Parathyroid adenoma (tissue), 2 donors: ENCODE measurements around the gene NDUFAF7.
A peak's percentile ranks its signal among the peaks of the same experiment; 100 is the strongest.
"Not testable (repeated sequence)": the region's sequence is repeated elsewhere in the genome, so short reads cannot be mapped to it uniquely, and the experiment has no call there.

Experiments
- H2AFZ ChIP-seq: fragments of 300-600 bp; sonication (generic); one replicate; pipeline ENCODE4 v1.7.0; 2017; ENCODE audit warnings: antibody characterized with exemption, mild to moderate bottlenecking
- H3K27ac ChIP-seq: fragments of 300-600 bp; sonication (generic); one replicate; pipeline ENCODE4 v1.7.0; 2017
- H3K27me3 ChIP-seq: fragments of 300-600 bp; sonication (generic); one replicate; pipeline ENCODE4 v1.7.0; 2017; ENCODE audit warnings: low read length; ENCODE audit not compliant: control insufficient read depth, insufficient read depth
- H3K36me3 ChIP-seq: fragments of 300-600 bp; sonication (generic); one replicate; pipeline ENCODE4 v1.7.0; 2017; ENCODE audit warnings: low read length; ENCODE audit not compliant: control insufficient read depth, insufficient read depth
- H3K4me1 ChIP-seq: fragments of 300-600 bp; sonication (generic); one replicate; pipeline ENCODE4 v1.7.0; 2017; ENCODE audit warnings: control low read depth
- H3K4me2 ChIP-seq: fragments of 300-600 bp; sonication (generic); one replicate; pipeline ENCODE4 v1.7.0; 2017; ENCODE audit warnings: low read length
- H3K4me3 ChIP-seq: fragments of 300-600 bp; sonication (generic); one replicate; pipeline ENCODE4 v1.7.0; 2017; ENCODE audit warnings: low read depth, low read length
- H3K79me2 ChIP-seq: fragments of 300-600 bp; sonication (generic); one replicate; pipeline ENCODE4 v1.7.0; 2017; ENCODE audit warnings: control low read depth
- H3K9ac ChIP-seq: fragments of 300-600 bp; sonication (generic); one replicate; pipeline ENCODE4 v1.7.0; 2017; ENCODE audit warnings: mild to moderate bottlenecking
- H3K9me3 ChIP-seq: fragments of 300-600 bp; sonication (generic); one replicate; pipeline ENCODE4 v1.7.0; 2017; ENCODE audit warnings: low read length; ENCODE audit not compliant: control insufficient read depth
- CTCF ChIP-seq: fragments of 300-600 bp; sonication (generic); IDR thresholded peaks from one replicate; pipeline ENCODE4 v1.7.0; 2017; ENCODE audit warnings: antibody characterized with exemption, mild to moderate bottlenecking
- donor health status: primary hyperparathyroidism.

NDUFAF7 gene

GRCh38 chr2:37287966-37288365 lies 56.5 kb downstream of the NDUFAF7 start:
- no peak overlapping the region for H2AFZ ChIP-seq
- no peaks in the 10 kb centered on the region for H3K79me2 ChIP-seq
- no peak overlapping the region for H3K9ac ChIP-seq
- no peaks in the 10 kb centered on the region for H3K36me3 ChIP-seq
- no peaks in the 10 kb centered on the region for H3K9me3 ChIP-seq
- no peak overlapping the region for H3K4me2 ChIP-seq
- TF ChIP-seq CTCF, result peak; percentile 44
- no peak overlapping the region for H3K27ac ChIP-seq
- H3K4me1 ChIP-seq, result no peaks in the 10 kb centered on the region
- H3K27me3 ChIP-seq, result no peaks in the 10 kb centered on the region
- H3K4me3 ChIP-seq, result no peak overlapping the region

GRCh38 chr2:37291680-37292079 lies 60.2 kb downstream of the NDUFAF7 start:
- Histone ChIP-seq H3K9me3 (no peaks in the 10 kb centered on the region), H3K79me2 (no peaks in the 10 kb centered on the region), H2AFZ (no peak overlapping the region), H3K4me3 (no peak overlapping the region), H3K9ac (no peak overlapping the region), H3K4me1 (no peaks in the 10 kb centered on the region), H3K27me3 (no peaks in the 10 kb centered on the region), H3K4me2 (no peak overlapping the region), H3K36me3 (no peaks in the 10 kb centered on the region), H3K27ac (no peak overlapping the region)
- TF ChIP-seq CTCF, result no peak

GRCh38 chr2:37294858-37295257 lies 63.4 kb downstream of the NDUFAF7 start:
- H3K4me3 ChIP-seq, H3K27ac ChIP-seq, H3K9me3 ChIP-seq, H3K27me3 ChIP-seq, H3K9ac ChIP-seq, H3K4me1 ChIP-seq, H3K36me3 ChIP-seq, H2AFZ ChIP-seq, H3K4me2 ChIP-seq: not testable (repeated sequence)
- peaks cover 10% of the 10 kb centered on the region for H3K79me2 ChIP-seq

GRCh38 chr2:37295469-37296073 lies 64.1 kb downstream of the NDUFAF7 start:
- no peak overlapping the region for H3K9ac ChIP-seq
- H3K79me2 ChIP-seq, result peaks cover 15% of the 10 kb centered on the region
- H3K4me3 ChIP-seq, result no peak overlapping the region
- no peaks in the 10 kb centered on the region for H3K36me3 ChIP-seq
- no peak overlapping the region for H2AFZ ChIP-seq
- no peak overlapping the region for H3K27ac ChIP-seq
- H3K4me1 ChIP-seq, result no peaks in the 10 kb centered on the region
- no peaks in the 10 kb centered on the region for H3K27me3 ChIP-seq
- H3K4me2 ChIP-seq, result no peak overlapping the region
- no peak for TF ChIP-seq CTCF
- no peaks in the 10 kb centered on the region for H3K9me3 ChIP-seq

- Histone ChIP-seq H3K4me2 (no peak overlapping the region), H3K27me3 (no peaks in the 10 kb centered on the region), H3K9me3 (no peaks in the 10 kb centered on the region), H3K4me3 (no peak overlapping the region), H3K9ac (no peak overlapping the region), H2AFZ (no peak overlapping the region), H3K4me1 (no peaks in the 10 kb centered on the region), H3K36me3 (no peaks in the 10 kb centered on the region), H3K79me2 (peaks cover 16% of the 10 kb centered on the region), H3K27ac (no peak overlapping the region)
- TF ChIP-seq CTCF, result no peak
Measured at GRCh38 chr2:37297632-37298031, 66.2 kb downstream of the NDUFAF7 start.
